GM18868 (cell line): ENCODE measurements around the gene INTS6.
"Not testable (repeated sequence)": the region's sequence is repeated elsewhere in the genome, so short reads cannot be mapped to it uniquely, and the experiment has no call there.

ENCODE experiments used
- ATAC-seq: cut with Tn5 transposase; IDR thresholded peaks from one replicate; pipeline ENCODE4 v1.9.1; 2021; ENCODE audit warnings: mild to moderate bottlenecking, moderate library complexity; ENCODE audit not compliant: unreplicated experiment

Gene INTS6

GRCh38 chr13:51417716-51418115 lies 35.1 kb downstream of the INTS6 start:
- no peak for ATAC-seq

- no peak for ATAC-seq
These were observed 36.7 kb downstream of the INTS6 start for GRCh38 chr13:51416107-51416506.

GRCh38 chr13:51415339-51415738 lies 37.5 kb downstream of the INTS6 start:
- ATAC-seq, result not testable (repeated sequence)

- no peak for ATAC-seq
These were observed 40.4 kb downstream of the INTS6 start for GRCh38 chr13:51412431-51412830.

GRCh38 chr13:51405176-51405575 lies 47.7 kb downstream of the INTS6 start:
- ATAC-seq, result no peak

GRCh38 chr13:51397262-51397941 lies 55.4 kb downstream of the INTS6 start:
- ATAC-seq, result no peak

GRCh38 chr13:51396352-51396751 lies 56.5 kb downstream of the INTS6 start:
- ATAC-seq, result peak; percentile 97

- no peak for ATAC-seq
These were observed 58.1 kb downstream of the INTS6 start for GRCh38 chr13:51394724-51395123.

- ATAC-seq, result no peak
These were observed 67.7 kb downstream of the INTS6 start for GRCh38 chr13:51385114-51385513.

- ATAC-seq, result no peak
These were observed 72.6 kb downstream of the INTS6 start for GRCh38 chr13:51380269-51380668.

GRCh38 chr13:51373451-51373850 lies 79.4 kb downstream of the INTS6 start:
- no peak for ATAC-seq

- ATAC-seq, result no peak
These were observed 81.0 kb downstream of the INTS6 start for GRCh38 chr13:51371768-51372399.

- ATAC-seq, result no peak
These were observed 82.0 kb downstream of the INTS6 start for GRCh38 chr13:51370811-51371210.

GRCh38 chr13:51370116-51370515 lies 82.7 kb downstream of the INTS6 start:
- ATAC-seq, result no peak

GRCh38 chr13:51364404-51365008 lies 88.3 kb downstream of the INTS6 start:
- ATAC-seq, result no peak

- no peak for ATAC-seq
These were observed 89.2 kb downstream of the INTS6 start for GRCh38 chr13:51363625-51364024.

- no peak for ATAC-seq
These were observed 91.7 kb downstream of the INTS6 start for GRCh38 chr13:51361106-51361505.

GRCh38 chr13:51360489-51360888 lies 92.3 kb downstream of the INTS6 start:
- no peak for ATAC-seq

- no peak for ATAC-seq
These were observed 93.5 kb downstream of the INTS6 start for GRCh38 chr13:51359352-51359751.

GRCh38 chr13:51357928-51358595 lies 94.8 kb downstream of the INTS6 start:
- ATAC-seq, result no peak

- no peak for ATAC-seq
These were observed 97.6 kb downstream of the INTS6 start for GRCh38 chr13:51355217-51355616.

GRCh38 chr13:51349016-51349415 lies 103.8 kb downstream of the INTS6 start:
- no peak for ATAC-seq
